SH-SY5Y (cell line): ENCODE measurements around the gene HCLS1.

Source experiments
- GATA2 ChIP-seq: IDR thresholded peaks from 2 replicates; pipeline ENCODE4 v1.6.1; 2011; ENCODE audit warnings: mild to moderate bottlenecking, low read depth, low read length
- GATA3 ChIP-seq: IDR thresholded peaks from 2 replicates; pipeline ENCODE4 v1.6.1; 2011; ENCODE audit warnings: low read depth, mild to moderate bottlenecking, low read length, moderate library complexity

DNA sequence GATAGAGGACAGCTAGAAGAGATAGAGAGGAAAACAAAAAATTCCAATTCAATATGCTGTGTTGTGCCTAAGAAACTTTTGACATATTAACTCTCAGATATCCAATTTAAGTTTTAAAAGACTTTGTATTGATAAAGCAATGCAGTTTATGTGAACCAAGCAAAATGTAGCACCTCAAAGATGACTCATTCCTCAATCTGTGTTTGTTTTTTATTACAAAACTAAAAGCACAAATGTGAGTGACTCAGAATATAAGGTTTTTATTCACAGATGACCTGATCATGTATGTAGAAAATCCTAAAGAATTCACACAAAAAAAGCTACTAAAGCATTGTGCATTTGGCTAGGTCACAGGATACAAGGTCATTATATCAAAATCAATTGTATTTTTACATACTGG is 11.1 kb downstream of the HCLS1 start:
- TF ChIP-seq GATA2: no peak
- TF ChIP-seq GATA3: no peak
